Measurements from ENCODE around the gene C19orf38. TPM values are rescaled to one million over a fixed set of nuclear protein-coding genes. Genes with fewer than 3 reads are reported as not detected.

C19orf38 gene
- total RNA-seq, 1 experiment from 2014 or later: not detected

GRCh38 chr19:10854350-10855089, 6.3 kb downstream of the C19orf38 start:
- H3K79me1 ChIP-seq (ENCODE audit: insufficient read depth, low read depth, low read length, poor library complexity, severe bottlenecking): no peaks in the 10 kb centered on the region
- TF ChIP-seq CTCF (conservative IDR thresholded peaks at IDR 0.05): no peak
- no peaks in the 10 kb centered on the region for H3K27me3 ChIP-seq (ENCODE audit: insufficient read depth, low read length)
- no peak overlapping the region for H3K56ac ChIP-seq (ENCODE audit: insufficient read length, low read depth, low read length)
- no peak overlapping the region for H3K18ac ChIP-seq (ENCODE audit: insufficient read length, low read depth, low read length)
- no peak overlapping the region for H2AFZ ChIP-seq (ENCODE audit: low read length)
- no peak overlapping the region for H3K9ac ChIP-seq (ENCODE audit: extremely low read depth, insufficient read length, low read length)
- H3K27ac ChIP-seq (ENCODE audit: insufficient read length, low read depth, low read length): no peak overlapping the region
- H3K23me2 ChIP-seq (ENCODE audit: insufficient read length, low read depth, low read length, poor library complexity, severe bottlenecking): no peaks in the 10 kb centered on the region
- H2BK12ac ChIP-seq (ENCODE audit: insufficient read length, low read depth, low read length): no peak overlapping the region
- no CpG with 5 or more reads among the region's 7 CpGs for WGBS (ENCODE audit: extremely low coverage, insufficient read length, low lambda C conversion rate)
- H3K14ac ChIP-seq (ENCODE audit: insufficient read depth, low read length): no peak overlapping the region
- H3K4me1 ChIP-seq (ENCODE audit: insufficient read depth, low read length): no peaks in the 10 kb centered on the region
- H3K79me2 ChIP-seq (ENCODE audit: insufficient read depth, low read length): no peaks in the 10 kb centered on the region
- no peak overlapping the region for H4K5ac ChIP-seq (ENCODE audit: insufficient read length, low read depth, low read length)
- Mint-ChIP-seq H3K36me3 (ENCODE audit: insufficient read depth in 1 of 3, low read depth in 3 of 3) (no peaks in the 10 kb centered on the region), H3K4me3 (no peak overlapping the region), H3K27me3 (ENCODE audit: low read depth) (peaks cover 14% of the 10 kb centered on the region), H3K4me1 (peaks cover 0 to 7% of the 10 kb centered on the region in 2 experiments; a peak in 1 of 4 replicates), H3K27ac (no peak overlapping the region), H3K9me3 (no peaks in the 10 kb centered on the region)
- no peak overlapping the region for H2BK5ac ChIP-seq (ENCODE audit: insufficient read length, low read length)
- no peaks in the 10 kb centered on the region for H4K20me1 ChIP-seq (ENCODE audit: control insufficient read depth, insufficient read depth, insufficient read length)
- H2AK5ac ChIP-seq (ENCODE audit: insufficient read length, low read length): no peak overlapping the region
- H3K23ac ChIP-seq (ENCODE audit: insufficient read length, low read depth, low read length): no peak overlapping the region
- H3T11ph ChIP-seq (ENCODE audit: low read length): no peak overlapping the region
- H2BK20ac ChIP-seq (ENCODE audit: low read depth, low read length, poor library complexity, severe bottlenecking): no peak overlapping the region
- no peak overlapping the region for H3K4me2 ChIP-seq (ENCODE audit: insufficient read depth, insufficient read length, low read length)
- no peak overlapping the region for H3K4ac ChIP-seq (ENCODE audit: low read depth, low read length)
- no peak overlapping the region for H2BK15ac ChIP-seq (ENCODE audit: low read depth, low read length)
- H4K91ac ChIP-seq (ENCODE audit: insufficient read length, low read depth, low read length): no peak overlapping the region
- no peak overlapping the region for H2BK120ac ChIP-seq (ENCODE audit: low read depth, low read length, poor library complexity, severe bottlenecking)
- no peak overlapping the region for H4K8ac ChIP-seq (replicated peaks; ENCODE audit: insufficient read length, low read depth, low read length)
- no peak for DNase-seq
- no peaks in the 10 kb centered on the region for H3K9me3 ChIP-seq (ENCODE audit: control insufficient read depth, low read depth, low read length)
